ENCODE measurements around the gene USP38. TPM values are rescaled to one million over a fixed set of nuclear protein-coding genes. Genes with fewer than 3 reads are reported as not detected.

Gene USP38
- total and polyA plus RNA-seq, 3 experiments from 2014 or later = 20.0 to 28.9 (median 28.8) TPM

GRCh38 chr4:143178923-143179322, 5.8 kb upstream of the USP38 start:
- H3K36me3 Mint-ChIP-seq = peaks cover 8 to 16% (median 13%) of the 10 kb centered on the region in 3 donors
- H3K27me3 ChIP-seq (ENCODE audit: insufficient read depth, low read length, poor library complexity, severe bottlenecking) = no peaks in the 10 kb centered on the region
- no peaks in the 10 kb centered on the region for H3K27me3 Mint-ChIP-seq
- peaks cover 18% of the 10 kb centered on the region for H3K4me1 ChIP-seq (ENCODE audit: insufficient read depth, low read length)
- POLR2A ChIA-PET = no interaction called here
- peaks cover 23 to 36% (median 23%) of the 10 kb centered on the region in 3 donors for H3K4me1 Mint-ChIP-seq
- no peak overlapping the region for H3K4me3 Mint-ChIP-seq
- no peaks in the 10 kb centered on the region for H3K36me3 ChIP-seq (ENCODE audit: insufficient read depth, low read length)
- no peak overlapping the region for H3K27ac ChIP-seq (ENCODE audit: low read depth, low read length)
- no peak overlapping the region for H3K4me3 ChIP-seq (ENCODE audit: low read length)
- H3K27ac Mint-ChIP-seq = no peak overlapping the region
- H3K9me3 ChIP-seq (ENCODE audit: low read length) = no peaks in the 10 kb centered on the region
- CTCF ChIA-PET = no interaction called here
- DNase-seq = no peak
- H3K9me3 Mint-ChIP-seq = peaks cover 6 to 30% (median 11%) of the 10 kb centered on the region in 5 donors

GRCh38 chr4:143183513-143184216, 1.1 kb upstream of the USP38 start:
- H3K36me3 Mint-ChIP-seq = peaks cover 0 to 28% (median 6%) of the 10 kb centered on the region in 3 donors
- POLR2A ChIA-PET = no interaction called here
- peak overlapping the region; percentile 88 to 95 (median 93) for H3K4me3 Mint-ChIP-seq

GRCh38 chr4:143184217-143184502, 557 bp upstream of the USP38 start:
- H3K4me1 ChIP-seq (ENCODE audit: insufficient read depth, low read length) = peaks cover 36% of the 10 kb centered on the region
- peak overlapping the region; percentile 93 to 99 (median 97) for H3K27ac Mint-ChIP-seq
- CTCF ChIA-PET = no interaction called here
- no peak for DNase-seq
- H3K36me3 ChIP-seq (ENCODE audit: insufficient read depth, low read length) = no peaks in the 10 kb centered on the region
- peak overlapping the region; percentile 65 for H3K4me3 ChIP-seq (ENCODE audit: low read length)
- peaks cover 57 to 77% (median 63%) of the 10 kb centered on the region in 3 donors for H3K4me1 Mint-ChIP-seq
- H3K27ac ChIP-seq (ENCODE audit: low read depth, low read length) = peak overlapping the region; percentile 82
- POLR2A ChIA-PET = no interaction called here
- no peaks in the 10 kb centered on the region for H3K27me3 ChIP-seq (ENCODE audit: insufficient read depth, low read length, poor library complexity, severe bottlenecking)
- H3K4me3 Mint-ChIP-seq = peak overlapping the region; percentile 88 to 95 (median 93)
- no peaks in the 10 kb centered on the region for H3K27me3 Mint-ChIP-seq
- peaks cover 0 to 31% (median 4%) of the 10 kb centered on the region in 3 donors for H3K36me3 Mint-ChIP-seq
- no peaks in the 10 kb centered on the region for H3K9me3 Mint-ChIP-seq
- H3K9me3 ChIP-seq (ENCODE audit: low read length) = no peaks in the 10 kb centered on the region

More at GRCh38 chr4:143183513-143184216, 1.1 kb upstream of the USP38 start:
- peak overlapping the region; percentile 82 for H3K27ac ChIP-seq (ENCODE audit: low read depth, low read length)
- H3K36me3 ChIP-seq (ENCODE audit: insufficient read depth, low read length) = no peaks in the 10 kb centered on the region
- no peaks in the 10 kb centered on the region for H3K9me3 ChIP-seq (ENCODE audit: low read length)
- H3K4me1 ChIP-seq (ENCODE audit: insufficient read depth, low read length) = peaks cover 32% of the 10 kb centered on the region
- Mint-ChIP-seq H3K9me3 (peaks cover 0 to 5% (median 0%) of the 10 kb centered on the region in 5 donors), H3K4me1 (peaks cover 52 to 72% (median 58%) of the 10 kb centered on the region in 3 donors), H3K27me3 (no peaks in the 10 kb centered on the region), H3K27ac (peak overlapping the region; percentile 93 to 99 (median 97))
- CTCF ChIA-PET = no interaction called here
- no peaks in the 10 kb centered on the region for H3K27me3 ChIP-seq (ENCODE audit: insufficient read depth, low read length, poor library complexity, severe bottlenecking)
- DNase-seq = no peak
- H3K4me3 ChIP-seq (ENCODE audit: low read length) = peak overlapping the region; percentile 65

GRCh38 chr4:143185253-143186107, 763 bp downstream of the USP38 start:
- Mint-ChIP-seq H3K4me1 (peaks cover 71 to 86% (median 76%) of the 10 kb centered on the region in 3 donors), H3K27me3 (no peaks in the 10 kb centered on the region), H3K9me3 (no peaks in the 10 kb centered on the region), H3K36me3 (peaks cover 0 to 44% (median 6%) of the 10 kb centered on the region in 3 donors), H3K27ac (peak overlapping the region; percentile 92 to 99 (median 96)), H3K4me3 (peak overlapping the region; percentile 88 to 95 (median 93))
- POLR2A ChIA-PET = no interaction called here
- H3K27me3 ChIP-seq (ENCODE audit: insufficient read depth, low read length, poor library complexity, severe bottlenecking) = no peaks in the 10 kb centered on the region
- CTCF ChIA-PET = interaction anchor here (0.8 kb wide), 1 partner anchor 18 kb away, joined by 3 read pairs; no protein-coding TSS in a partner anchor
- no peaks in the 10 kb centered on the region for H3K9me3 ChIP-seq (ENCODE audit: low read length)
- peaks cover 5% of the 10 kb centered on the region for H3K36me3 ChIP-seq (ENCODE audit: insufficient read depth, low read length)
- peak overlapping the region; percentile 82 for H3K27ac ChIP-seq (ENCODE audit: low read depth, low read length)
- peaks cover 49% of the 10 kb centered on the region for H3K4me1 ChIP-seq (ENCODE audit: insufficient read depth, low read length)
- peak in 2 of 5 donors; percentile 3 to 11 for DNase-seq
- peak overlapping the region; percentile 80 for H3K4me3 ChIP-seq (ENCODE audit: low read length)

DNA sequence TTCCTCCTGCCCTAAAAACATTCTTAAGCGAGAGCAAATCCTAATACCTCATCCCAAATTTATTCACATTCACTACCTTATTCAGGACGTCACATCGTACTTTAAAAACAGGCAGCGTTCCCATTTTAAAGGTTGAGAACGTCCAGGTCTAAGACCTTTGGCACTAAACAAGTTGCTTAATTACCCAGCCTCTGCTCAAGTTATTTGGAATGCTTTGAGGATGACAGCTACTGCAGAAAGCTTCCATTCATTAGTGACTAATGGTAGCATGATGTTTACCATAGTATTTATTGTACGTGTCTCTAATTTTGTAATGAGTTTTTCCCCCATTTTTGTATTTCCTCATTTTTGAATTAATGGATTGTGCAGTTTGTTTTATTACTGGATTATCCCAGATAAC, 1.5 kb downstream of the USP38 start:
- no peaks in the 10 kb centered on the region for H3K9me3 ChIP-seq (ENCODE audit: low read length)
- Mint-ChIP-seq H3K27me3 (no peaks in the 10 kb centered on the region), H3K27ac (peak overlapping the region; percentile 92 to 99 (median 96)), H3K4me3 (peak overlapping the region; percentile 88 to 95 (median 93)), H3K36me3 (peaks cover 0 to 51% (median 8%) of the 10 kb centered on the region in 3 donors), H3K9me3 (no peaks in the 10 kb centered on the region), H3K4me1 (peaks cover 72 to 86% (median 82%) of the 10 kb centered on the region in 3 donors)
- ChIA-PET POLR2A (no interaction called here), CTCF (interaction anchor here (0.8 kb wide), 1 partner anchor 17 kb away, joined by 3 read pairs; no protein-coding TSS in a partner anchor)
- DNase-seq = no peak
- H3K27ac ChIP-seq (ENCODE audit: low read depth, low read length) = peak overlapping the region; percentile 82
- peaks cover 53% of the 10 kb centered on the region for H3K4me1 ChIP-seq (ENCODE audit: insufficient read depth, low read length)
- H3K4me3 ChIP-seq (ENCODE audit: low read length) = peak overlapping the region; percentile 80
- H3K27me3 ChIP-seq (ENCODE audit: insufficient read depth, low read length, poor library complexity, severe bottlenecking) = no peaks in the 10 kb centered on the region
- H3K36me3 ChIP-seq (ENCODE audit: insufficient read depth, low read length) = peaks cover 12% of the 10 kb centered on the region

DNA sequence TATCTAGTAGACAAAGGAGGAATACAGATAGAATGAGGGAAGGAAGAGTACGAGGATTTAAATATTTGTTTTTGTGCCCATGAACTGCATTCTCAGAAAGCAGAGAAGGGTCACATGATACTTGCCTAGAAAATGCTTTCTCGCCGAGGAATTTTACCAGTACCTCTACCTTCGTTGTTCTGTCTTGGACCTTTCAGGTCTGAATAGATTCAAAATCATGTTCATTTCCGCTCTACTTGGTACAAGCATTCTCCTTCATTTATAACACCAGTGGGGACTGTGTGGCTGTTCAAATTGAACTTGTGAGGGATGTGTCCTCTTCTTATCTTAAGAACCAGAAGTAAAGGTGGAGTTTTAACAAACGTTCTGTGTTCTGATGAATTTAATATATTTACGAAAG, 1.9 kb downstream of the USP38 start:
- Histone ChIP-seq H3K36me3 (ENCODE audit: insufficient read depth, low read length) (peaks cover 13% of the 10 kb centered on the region), H3K27me3 (ENCODE audit: insufficient read depth, low read length, poor library complexity, severe bottlenecking) (no peaks in the 10 kb centered on the region), H3K9me3 (ENCODE audit: low read length) (no peaks in the 10 kb centered on the region), H3K4me1 (ENCODE audit: insufficient read depth, low read length) (peaks cover 56% of the 10 kb centered on the region), H3K27ac (ENCODE audit: low read depth, low read length) (peak overlapping the region; percentile 28), H3K4me3 (ENCODE audit: low read length) (peak overlapping the region; percentile 80)
- ChIA-PET POLR2A (no interaction called here), CTCF (no interaction called here)
- Mint-ChIP-seq H3K4me1 (peaks cover 71 to 86% (median 83%) of the 10 kb centered on the region in 3 donors), H3K4me3 (peak overlapping the region; percentile 88 to 95 (median 93)), H3K27me3 (no peaks in the 10 kb centered on the region), H3K36me3 (peaks cover 0 to 55% (median 8%) of the 10 kb centered on the region in 3 donors), H3K9me3 (no peaks in the 10 kb centered on the region), H3K27ac (peak overlapping the region; percentile 10 to 99 (median 94))
- peak in 1 of 5 donors; percentile 7 for DNase-seq

- H3K27me3 ChIP-seq (ENCODE audit: insufficient read depth, low read length, poor library complexity, severe bottlenecking) = no peaks in the 10 kb centered on the region
- peaks cover 71 to 84% (median 77%) of the 10 kb centered on the region in 3 donors for H3K4me1 Mint-ChIP-seq
- no peaks in the 10 kb centered on the region for H3K27me3 Mint-ChIP-seq
- H3K9me3 ChIP-seq (ENCODE audit: low read length) = no peaks in the 10 kb centered on the region
- peak overlapping the region; percentile 80 for H3K4me3 ChIP-seq (ENCODE audit: low read length)
- peaks cover 17% of the 10 kb centered on the region for H3K36me3 ChIP-seq (ENCODE audit: insufficient read depth, low read length)
- no peaks in the 10 kb centered on the region for H3K9me3 Mint-ChIP-seq
- POLR2A ChIA-PET = no interaction called here
- H3K36me3 Mint-ChIP-seq = peaks cover 0 to 72% (median 14%) of the 10 kb centered on the region in 3 donors
- no peak overlapping the region for H3K27ac ChIP-seq (ENCODE audit: low read depth, low read length)
- H3K4me1 ChIP-seq (ENCODE audit: insufficient read depth, low read length) = peaks cover 49% of the 10 kb centered on the region
- H3K27ac Mint-ChIP-seq = peak overlapping the region; percentile 1 to 93 (median 81)
- CTCF ChIA-PET = no interaction called here
- H3K4me3 Mint-ChIP-seq = peak overlapping the region; percentile 88 to 95 (median 93)
- no peak for DNase-seq
These were observed 3.7 kb downstream of the USP38 start for GRCh38 chr4:143188136-143189088.

Data from CD8-positive, alpha-beta memory T cell (primary cell).